Measurements from ENCODE around the gene ERMAP. TPM values are rescaled to one million over a fixed set of nuclear protein-coding genes. Genes with fewer than 3 reads are reported as not detected.
A peak's percentile ranks its signal among the peaks of the same experiment; 100 is the strongest.

ERMAP gene
- total and polyA plus RNA-seq, 10 of the 15 experiments (the other 5 are each of a cell fraction or from before 2014, with no cell fraction given) = 1.4 to 6.8 (median 4.1) TPM

DNA sequence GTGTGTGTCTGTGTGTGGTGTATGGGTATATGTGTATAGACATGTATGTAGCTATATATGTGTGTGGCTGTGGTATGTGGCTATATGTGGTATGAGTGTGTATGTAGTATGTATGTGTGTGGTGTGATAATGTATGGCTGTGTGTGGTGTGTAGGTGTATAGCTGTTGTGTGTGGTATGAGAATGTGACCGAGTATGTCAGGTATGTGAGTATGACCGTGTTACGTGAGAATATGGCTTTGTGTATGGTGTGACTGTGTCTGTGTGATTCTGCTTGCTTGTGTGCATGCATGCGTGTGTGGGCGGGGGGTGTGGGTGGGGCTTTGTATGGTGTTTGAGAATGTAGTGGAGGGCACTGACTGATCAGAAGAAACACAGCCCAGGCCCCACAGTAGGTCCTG, 33.0 kb downstream of the ERMAP start (continued):
- TF ChIP-seq, protein P1, sequence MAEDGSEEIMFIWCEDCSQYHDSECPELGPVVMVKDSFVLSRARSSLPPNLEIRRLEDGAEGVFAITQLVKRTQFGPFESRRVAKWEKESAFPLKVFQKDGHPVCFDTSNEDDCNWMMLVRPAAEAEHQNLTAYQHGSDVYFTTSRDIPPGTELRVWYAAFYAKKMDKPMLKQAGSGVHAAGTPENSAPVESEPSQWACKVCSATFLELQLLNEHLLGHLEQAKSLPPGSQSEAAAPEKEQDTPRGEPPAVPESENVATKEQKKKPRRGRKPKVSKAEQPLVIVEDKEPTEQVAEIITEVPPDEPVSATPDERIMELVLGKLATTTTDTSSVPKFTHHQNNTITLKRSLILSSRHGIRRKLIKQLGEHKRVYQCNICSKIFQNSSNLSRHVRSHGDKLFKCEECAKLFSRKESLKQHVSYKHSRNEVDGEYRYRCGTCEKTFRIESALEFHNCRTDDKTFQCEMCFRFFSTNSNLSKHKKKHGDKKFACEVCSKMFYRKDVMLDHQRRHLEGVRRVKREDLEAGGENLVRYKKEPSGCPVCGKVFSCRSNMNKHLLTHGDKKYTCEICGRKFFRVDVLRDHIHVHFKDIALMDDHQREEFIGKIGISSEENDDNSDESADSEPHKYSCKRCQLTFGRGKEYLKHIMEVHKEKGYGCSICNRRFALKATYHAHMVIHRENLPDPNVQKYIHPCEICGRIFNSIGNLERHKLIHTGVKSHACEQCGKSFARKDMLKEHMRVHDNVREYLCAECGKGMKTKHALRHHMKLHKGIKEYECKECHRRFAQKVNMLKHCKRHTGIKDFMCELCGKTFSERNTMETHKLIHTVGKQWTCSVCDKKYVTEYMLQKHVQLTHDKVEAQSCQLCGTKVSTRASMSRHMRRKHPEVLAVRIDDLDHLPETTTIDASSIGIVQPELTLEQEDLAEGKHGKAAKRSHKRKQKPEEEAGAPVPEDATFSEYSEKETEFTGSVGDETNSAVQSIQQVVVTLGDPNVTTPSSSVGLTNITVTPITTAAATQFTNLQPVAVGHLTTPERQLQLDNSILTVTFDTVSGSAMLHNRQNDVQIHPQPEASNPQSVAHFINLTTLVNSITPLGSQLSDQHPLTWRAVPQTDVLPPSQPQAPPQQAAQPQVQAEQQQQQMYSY (CRISPR knock-in tag; IDR thresholded peaks at IDR 0.05) = no peak
- TF ChIP-seq, protein P2, sequence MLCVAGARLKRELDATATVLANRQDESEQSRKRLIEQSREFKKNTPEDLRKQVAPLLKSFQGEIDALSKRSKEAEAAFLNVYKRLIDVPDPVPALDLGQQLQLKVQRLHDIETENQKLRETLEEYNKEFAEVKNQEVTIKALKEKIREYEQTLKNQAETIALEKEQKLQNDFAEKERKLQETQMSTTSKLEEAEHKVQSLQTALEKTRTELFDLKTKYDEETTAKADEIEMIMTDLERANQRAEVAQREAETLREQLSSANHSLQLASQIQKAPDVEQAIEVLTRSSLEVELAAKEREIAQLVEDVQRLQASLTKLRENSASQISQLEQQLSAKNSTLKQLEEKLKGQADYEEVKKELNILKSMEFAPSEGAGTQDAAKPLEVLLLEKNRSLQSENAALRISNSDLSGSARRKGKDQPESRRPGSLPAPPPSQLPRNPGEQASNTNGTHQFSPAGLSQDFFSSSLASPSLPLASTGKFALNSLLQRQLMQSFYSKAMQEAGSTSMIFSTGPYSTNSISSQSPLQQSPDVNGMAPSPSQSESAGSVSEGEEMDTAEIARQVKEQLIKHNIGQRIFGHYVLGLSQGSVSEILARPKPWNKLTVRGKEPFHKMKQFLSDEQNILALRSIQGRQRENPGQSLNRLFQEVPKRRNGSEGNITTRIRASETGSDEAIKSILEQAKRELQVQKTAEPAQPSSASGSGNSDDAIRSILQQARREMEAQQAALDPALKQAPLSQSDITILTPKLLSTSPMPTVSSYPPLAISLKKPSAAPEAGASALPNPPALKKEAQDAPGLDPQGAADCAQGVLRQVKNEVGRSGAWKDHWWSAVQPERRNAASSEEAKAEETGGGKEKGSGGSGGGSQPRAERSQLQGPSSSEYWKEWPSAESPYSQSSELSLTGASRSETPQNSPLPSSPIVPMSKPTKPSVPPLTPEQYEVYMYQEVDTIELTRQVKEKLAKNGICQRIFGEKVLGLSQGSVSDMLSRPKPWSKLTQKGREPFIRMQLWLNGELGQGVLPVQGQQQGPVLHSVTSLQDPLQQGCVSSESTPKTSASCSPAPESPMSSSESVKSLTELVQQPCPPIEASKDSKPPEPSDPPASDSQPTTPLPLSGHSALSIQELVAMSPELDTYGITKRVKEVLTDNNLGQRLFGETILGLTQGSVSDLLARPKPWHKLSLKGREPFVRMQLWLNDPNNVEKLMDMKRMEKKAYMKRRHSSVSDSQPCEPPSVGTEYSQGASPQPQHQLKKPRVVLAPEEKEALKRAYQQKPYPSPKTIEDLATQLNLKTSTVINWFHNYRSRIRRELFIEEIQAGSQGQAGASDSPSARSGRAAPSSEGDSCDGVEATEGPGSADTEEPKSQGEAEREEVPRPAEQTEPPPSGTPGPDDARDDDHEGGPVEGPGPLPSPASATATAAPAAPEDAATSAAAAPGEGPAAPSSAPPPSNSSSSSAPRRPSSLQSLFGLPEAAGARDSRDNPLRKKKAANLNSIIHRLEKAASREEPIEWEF (IDR thresholded peaks at IDR 0.05; ENCODE audit: insufficient replicate concordance, low read depth, low read length) = no peak
- TF ChIP-seq RAD51 (IDR thresholded peaks at IDR 0.05) = no peak
- peak in 1 of 2 experiments; percentile 31; a peak in 1 of 3 replicates for TF ChIP-seq EGR1 (IDR thresholded peaks at IDR 0.05; ENCODE audit: borderline replicate concordance in 1 of 2, low read depth in 2 of 2, low read length in 2 of 2)
- no peak for TF ChIP-seq HCFC1 (IDR thresholded peaks at IDR 0.05; ENCODE audit: low read length)
- no peak for TF ChIP-seq ETV6 (conservative IDR thresholded peaks at IDR 0.05 in 1 of 2, IDR thresholded peaks at IDR 0.05 in 1 of 2; ENCODE audit: borderline replicate concordance in 1 of 2, low read depth in 1 of 2)
- no peak for TF ChIP-seq CREB1 (IDR thresholded peaks at IDR 0.05; ENCODE audit: low read depth)
- 0 out of 3 replicates have a peak, but pooled peaks have one; percentile 13 for TF ChIP-seq POU2F2 (IDR thresholded peaks at IDR 0.05; ENCODE audit: borderline replicate concordance, low read depth, low read length)
- TF ChIP-seq HDAC6 (IDR thresholded peaks at IDR 0.05; ENCODE audit: unreplicated experiment) = no peak
